Ishikawa (cell line): ENCODE results near the gene FAM120B.

ENCODE experiments used
- CEBPB ChIP-seq: IDR thresholded peaks from 2 replicates; pipeline ENCODE4 v1.6.1; 2012
- CREB1 ChIP-seq: IDR thresholded peaks from 2 replicates; pipeline ENCODE4 v1.6.1; 2012; ENCODE audit warnings: low read depth
- EGR1 ChIP-seq: IDR thresholded peaks from 2 replicates; pipeline ENCODE4 v1.6.1; 2012
- EP300 ChIP-seq: IDR thresholded peaks from 2 replicates; pipeline ENCODE4 v1.6.1; 2012; ENCODE audit warnings: borderline replicate concordance
- FOXM1 ChIP-seq: IDR thresholded peaks from 2 replicates; pipeline ENCODE4 v1.6.1; 2012; ENCODE audit warnings: low read depth, borderline replicate concordance
- NFIC ChIP-seq: IDR thresholded peaks from 2 replicates; pipeline ENCODE4 v1.6.1; 2012
- RAD21 ChIP-seq: IDR thresholded peaks from 2 replicates; pipeline ENCODE4 v1.6.1; 2012; ENCODE audit warnings: low read depth
- TAF1 ChIP-seq: IDR thresholded peaks from 2 replicates; pipeline ENCODE4 v1.6.1; 2012; ENCODE audit warnings: low read depth, mild to moderate bottlenecking
- TCF12 ChIP-seq: IDR thresholded peaks from 2 replicates; pipeline ENCODE4 v1.6.1; 2012; ENCODE audit warnings: low read depth
- TEAD4 ChIP-seq: IDR thresholded peaks from 2 replicates; pipeline ENCODE4 v1.6.1; 2012
- YY1 ChIP-seq: IDR thresholded peaks from 2 replicates; pipeline ENCODE4 v1.6.1; 2012; ENCODE audit warnings: low read depth
- ZBTB7A ChIP-seq: IDR thresholded peaks from 2 replicates; pipeline ENCODE4 v1.6.1; 2012; ENCODE audit warnings: low read depth
- TF ChIP-seq, protein P1 (sequence below): IDR thresholded peaks from 2 replicates; pipeline ENCODE4 v1.6.1; 2012
- TF ChIP-seq, protein P2 (sequence below): IDR thresholded peaks from 2 replicates; pipeline ENCODE4 v1.6.1; 2012
- TF ChIP-seq, protein P3 (sequence below): IDR thresholded peaks from 2 replicates; pipeline ENCODE4 v1.6.1; 2012; ENCODE audit warnings: low read depth, mild to moderate bottlenecking

The FAM120B gene

DNA sequence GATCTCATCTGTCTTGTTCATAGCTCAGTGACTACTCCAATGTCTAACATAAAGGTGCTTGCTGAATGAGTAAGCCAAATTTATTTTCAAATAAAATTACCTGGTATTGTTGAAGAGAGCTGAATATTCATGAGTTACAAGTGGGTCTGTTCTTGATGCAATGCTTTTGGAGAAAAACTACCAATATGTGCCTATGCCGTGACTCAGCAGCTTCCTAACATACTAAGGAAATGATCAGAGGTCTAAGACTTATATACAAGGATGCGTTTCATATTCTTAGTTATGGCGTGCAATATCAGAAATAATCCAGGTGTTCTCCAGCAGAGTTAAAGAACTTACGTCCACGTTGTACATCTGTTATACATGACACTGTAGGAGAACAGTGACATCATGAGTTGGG lies 5.1 kb downstream of the FAM120B start:
- TF ChIP-seq NFIC (no peak), EGR1 (no peak)

DNA sequence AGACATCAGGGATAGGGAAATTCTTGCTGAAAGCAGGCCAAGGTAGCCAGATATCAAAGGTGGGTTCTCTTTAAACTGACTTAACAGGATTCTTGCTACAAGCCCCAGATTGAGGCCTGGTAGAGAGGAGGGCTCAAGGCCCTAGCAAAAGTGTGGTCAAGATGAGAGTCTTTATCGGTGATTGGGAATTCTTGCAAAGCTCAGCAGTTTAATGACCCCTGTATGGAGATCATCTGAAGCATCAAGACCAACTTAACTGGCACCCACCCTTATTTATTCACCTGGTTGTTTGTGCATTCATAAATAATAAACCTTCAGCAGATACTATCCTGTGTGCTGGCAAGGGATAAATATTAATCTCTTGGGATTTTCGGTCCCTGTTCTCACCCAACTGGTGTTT lies 6.3 kb downstream of the FAM120B start:
- TF ChIP-seq EP300 = no peak

DNA sequence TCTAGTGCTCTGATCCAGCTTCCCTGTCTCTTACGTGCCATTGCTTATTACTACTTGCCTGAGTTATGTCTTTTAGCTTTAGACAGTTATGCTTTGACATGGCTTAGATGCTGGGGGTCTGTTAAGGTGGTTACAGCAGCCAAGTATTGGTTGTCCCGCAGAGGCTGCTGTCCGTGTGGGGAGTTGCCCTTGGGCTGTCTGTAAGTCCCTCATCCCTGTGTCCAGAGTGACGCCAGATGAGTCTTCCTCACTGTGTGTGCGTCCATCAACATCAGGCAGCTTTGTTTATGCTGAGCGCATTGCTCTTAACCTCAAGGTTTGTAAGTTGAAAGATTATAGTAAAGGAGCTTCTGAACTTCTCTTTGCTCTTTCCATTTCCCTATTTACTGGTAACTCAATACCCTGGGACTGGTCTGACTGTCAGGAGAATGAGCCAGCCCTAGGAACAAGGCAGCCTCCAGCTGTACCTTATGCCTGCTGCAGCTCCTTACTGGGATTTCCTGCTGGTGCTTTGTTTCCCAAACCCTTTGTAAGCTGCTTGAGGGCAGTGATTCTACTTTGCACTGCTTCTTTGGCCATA lies 7.2 kb downstream of the FAM120B start:
- TF ChIP-seq TCF12 (no peak), CEBPB (no peak), ZBTB7A (no peak), RAD21 (no peak), EGR1 (no peak), CREB1 (no peak), FOXM1 (no peak), TEAD4 (no peak), EP300 (no peak), NFIC (no peak), YY1 (no peak), TAF1 (no peak)
- TF ChIP-seq, protein P1, sequence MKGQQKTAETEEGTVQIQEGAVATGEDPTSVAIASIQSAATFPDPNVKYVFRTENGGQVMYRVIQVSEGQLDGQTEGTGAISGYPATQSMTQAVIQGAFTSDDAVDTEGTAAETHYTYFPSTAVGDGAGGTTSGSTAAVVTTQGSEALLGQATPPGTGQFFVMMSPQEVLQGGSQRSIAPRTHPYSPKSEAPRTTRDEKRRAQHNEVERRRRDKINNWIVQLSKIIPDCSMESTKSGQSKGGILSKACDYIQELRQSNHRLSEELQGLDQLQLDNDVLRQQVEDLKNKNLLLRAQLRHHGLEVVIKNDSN = no peak
- TF ChIP-seq, protein P2, sequence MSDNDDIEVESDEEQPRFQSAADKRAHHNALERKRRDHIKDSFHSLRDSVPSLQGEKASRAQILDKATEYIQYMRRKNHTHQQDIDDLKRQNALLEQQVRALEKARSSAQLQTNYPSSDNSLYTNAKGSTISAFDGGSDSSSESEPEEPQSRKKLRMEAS = no peak
- TF ChIP-seq, protein P3, sequence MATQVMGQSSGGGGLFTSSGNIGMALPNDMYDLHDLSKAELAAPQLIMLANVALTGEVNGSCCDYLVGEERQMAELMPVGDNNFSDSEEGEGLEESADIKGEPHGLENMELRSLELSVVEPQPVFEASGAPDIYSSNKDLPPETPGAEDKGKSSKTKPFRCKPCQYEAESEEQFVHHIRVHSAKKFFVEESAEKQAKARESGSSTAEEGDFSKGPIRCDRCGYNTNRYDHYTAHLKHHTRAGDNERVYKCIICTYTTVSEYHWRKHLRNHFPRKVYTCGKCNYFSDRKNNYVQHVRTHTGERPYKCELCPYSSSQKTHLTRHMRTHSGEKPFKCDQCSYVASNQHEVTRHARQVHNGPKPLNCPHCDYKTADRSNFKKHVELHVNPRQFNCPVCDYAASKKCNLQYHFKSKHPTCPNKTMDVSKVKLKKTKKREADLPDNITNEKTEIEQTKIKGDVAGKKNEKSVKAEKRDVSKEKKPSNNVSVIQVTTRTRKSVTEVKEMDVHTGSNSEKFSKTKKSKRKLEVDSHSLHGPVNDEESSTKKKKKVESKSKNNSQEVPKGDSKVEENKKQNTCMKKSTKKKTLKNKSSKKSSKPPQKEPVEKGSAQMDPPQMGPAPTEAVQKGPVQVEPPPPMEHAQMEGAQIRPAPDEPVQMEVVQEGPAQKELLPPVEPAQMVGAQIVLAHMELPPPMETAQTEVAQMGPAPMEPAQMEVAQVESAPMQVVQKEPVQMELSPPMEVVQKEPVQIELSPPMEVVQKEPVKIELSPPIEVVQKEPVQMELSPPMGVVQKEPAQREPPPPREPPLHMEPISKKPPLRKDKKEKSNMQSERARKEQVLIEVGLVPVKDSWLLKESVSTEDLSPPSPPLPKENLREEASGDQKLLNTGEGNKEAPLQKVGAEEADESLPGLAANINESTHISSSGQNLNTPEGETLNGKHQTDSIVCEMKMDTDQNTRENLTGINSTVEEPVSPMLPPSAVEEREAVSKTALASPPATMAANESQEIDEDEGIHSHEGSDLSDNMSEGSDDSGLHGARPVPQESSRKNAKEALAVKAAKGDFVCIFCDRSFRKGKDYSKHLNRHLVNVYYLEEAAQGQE = no peak

DNA sequence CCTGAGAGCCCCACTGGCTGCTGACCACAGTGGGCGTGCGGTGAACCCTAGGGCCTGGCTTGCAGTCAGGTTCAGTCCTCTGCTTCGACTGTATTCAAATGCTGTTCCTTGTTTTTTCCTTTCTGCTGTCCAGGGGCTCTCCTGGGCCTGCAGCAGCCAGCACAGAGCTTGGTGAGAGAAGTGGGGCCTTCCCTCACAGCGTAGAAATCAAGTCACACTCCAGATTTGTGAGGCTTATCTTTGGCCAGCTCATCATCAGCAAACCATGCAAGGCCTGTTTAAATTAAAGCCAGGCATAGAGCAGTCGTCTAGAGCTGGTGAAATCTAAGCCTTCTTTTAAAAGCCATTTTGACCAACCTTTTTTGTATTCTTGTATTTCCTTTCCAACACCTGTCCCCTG lies 8.4 kb downstream of the FAM120B start:
- TF ChIP-seq, protein P1 = no peak
- TF ChIP-seq NFIC (no peak), TAF1 (no peak), EGR1 (no peak), RAD21 (no peak), YY1 (no peak), EP300 (no peak), CEBPB (no peak), ZBTB7A (no peak), FOXM1 (no peak), TEAD4 (no peak), TCF12 (no peak)
- TF ChIP-seq, protein P3 = no peak

DNA sequence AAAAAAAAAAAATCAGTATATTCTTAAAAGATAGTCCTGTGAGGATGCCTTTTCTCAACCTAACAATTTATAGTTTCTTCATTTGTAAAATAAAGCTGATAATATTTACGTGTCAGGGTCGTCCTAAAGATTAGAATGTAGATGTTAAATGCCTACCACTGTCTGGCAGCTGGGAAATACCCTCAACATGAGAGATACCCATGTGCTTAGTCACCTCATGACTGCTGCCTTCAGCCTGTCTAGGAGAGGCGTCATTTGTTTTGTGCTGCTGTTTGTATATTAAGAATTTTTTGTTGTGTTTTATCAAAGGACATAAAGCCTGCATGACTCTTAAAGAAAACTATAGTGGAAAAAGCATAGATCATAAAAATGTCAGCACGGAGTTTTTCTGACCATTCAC lies 9.5 kb downstream of the FAM120B start:
- no peak for TF ChIP-seq EP300
- no peak for TF ChIP-seq TAF1
- TF ChIP-seq YY1 = no peak
- TF ChIP-seq, protein P1 = no peak
- no peak for TF ChIP-seq RAD21
- TF ChIP-seq CREB1 = no peak
- no peak for TF ChIP-seq CEBPB
- no peak for TF ChIP-seq TCF12
- TF ChIP-seq FOXM1 = no peak
- TF ChIP-seq, protein P3 = no peak
- TF ChIP-seq TEAD4 = no peak
